ENCODE measurements around the gene RPL38.

Gene RPL38

DNA sequence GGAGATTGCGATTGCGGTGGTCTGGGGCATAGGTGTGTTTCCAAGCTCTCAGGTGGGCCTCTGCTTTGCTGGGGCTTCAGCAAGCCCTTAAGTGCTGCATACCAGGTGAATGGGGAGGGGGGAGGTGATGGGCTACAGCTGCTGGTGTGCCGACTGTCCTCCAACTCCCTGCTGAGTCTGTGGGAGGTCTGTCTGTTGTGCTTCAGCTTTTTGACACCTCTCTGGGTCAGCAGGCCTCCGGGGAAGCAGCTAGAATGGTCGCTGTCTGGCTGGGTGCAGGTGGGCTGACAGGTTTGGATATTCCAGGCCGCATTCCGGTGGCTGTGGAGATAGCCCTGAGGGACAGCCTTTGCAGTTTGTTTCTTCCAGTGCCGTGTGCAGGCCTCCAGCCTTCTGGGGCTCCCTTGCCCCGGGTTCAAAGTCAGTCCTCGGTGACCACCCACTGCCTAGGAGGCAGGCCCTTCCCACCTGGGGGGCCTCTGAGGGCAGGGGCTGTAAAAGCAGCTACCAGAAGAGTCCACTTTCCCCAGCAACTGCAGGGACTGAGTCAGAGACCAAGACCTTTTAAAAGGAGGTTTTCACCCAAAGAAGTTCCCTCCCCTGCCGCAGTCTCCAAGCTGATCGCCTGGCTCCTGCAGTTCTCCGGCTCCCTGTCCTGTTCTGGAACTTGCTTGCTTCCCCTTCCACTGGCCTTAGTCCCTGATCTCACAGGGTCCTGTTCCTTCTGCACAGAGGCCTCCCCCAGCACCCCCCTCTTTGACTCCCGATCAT is 7.8 kb downstream of the RPL38 start:
- DNase-seq = no peak

DNA sequence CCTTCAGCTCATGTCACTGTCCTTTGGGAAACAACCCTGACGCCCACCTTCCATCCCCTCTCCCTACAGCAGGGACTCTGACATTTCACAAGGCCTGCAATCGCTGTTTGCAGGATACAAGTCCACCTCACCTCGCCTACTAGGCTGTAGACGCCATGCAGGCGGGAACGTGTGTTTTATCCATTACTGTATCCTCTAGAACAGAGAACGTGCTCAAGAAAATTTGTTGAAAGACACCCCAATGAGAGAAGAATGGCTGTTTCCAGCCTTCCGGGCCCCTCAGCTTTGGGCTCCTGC is 8.4 kb downstream of the RPL38 start:
- no peak for DNase-seq

DNA sequence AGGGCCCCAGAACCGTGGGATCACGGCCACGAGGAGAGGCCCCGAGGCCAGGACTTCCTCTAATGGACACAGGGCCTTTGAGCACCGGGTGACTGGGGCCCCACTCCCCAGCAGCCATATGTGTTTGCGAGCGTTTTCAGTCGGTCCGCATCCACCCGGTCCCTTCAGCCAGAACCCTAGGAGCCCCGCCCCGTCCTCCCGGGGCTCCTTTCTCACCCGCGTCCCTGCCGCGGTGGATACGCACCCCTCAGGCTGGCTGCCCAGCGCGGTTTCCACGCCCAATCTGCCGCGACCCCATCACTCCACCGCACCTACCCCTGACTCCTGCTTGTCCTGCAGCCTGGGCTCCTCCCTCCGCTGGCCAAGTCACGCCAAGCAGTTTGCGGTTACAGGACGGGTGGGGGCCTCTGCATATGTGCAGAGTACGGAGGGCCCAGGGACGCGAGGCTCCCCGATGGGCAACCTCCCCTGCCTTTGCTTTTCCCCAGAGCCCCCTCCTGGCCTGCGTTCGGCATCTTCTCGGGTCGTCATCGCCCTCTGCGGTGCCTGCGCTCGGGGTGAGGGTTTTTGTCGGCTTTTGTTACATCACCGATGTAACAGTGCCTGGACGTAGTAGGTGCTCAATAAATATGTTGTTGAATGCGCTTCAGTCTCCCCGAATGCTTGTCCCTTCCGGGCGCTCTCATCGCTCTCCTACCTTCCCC is 8.9 kb downstream of the RPL38 start:
- no peak for DNase-seq

GRCh38 chr17:74212913-74213791 is 9.7 kb downstream of the RPL38 start, which contains the start of gene TTYH2:
TSS of gene TTYH2 (plus strand) at chr17:74213571. CDS start at chr17:74213588, 17 bp downstream.
- peak; percentile 80 for DNase-seq

- no peak for DNase-seq
Observed at GRCh38 chr17:74213861-74214391, 10.4 kb downstream of the RPL38 start.

DNA sequence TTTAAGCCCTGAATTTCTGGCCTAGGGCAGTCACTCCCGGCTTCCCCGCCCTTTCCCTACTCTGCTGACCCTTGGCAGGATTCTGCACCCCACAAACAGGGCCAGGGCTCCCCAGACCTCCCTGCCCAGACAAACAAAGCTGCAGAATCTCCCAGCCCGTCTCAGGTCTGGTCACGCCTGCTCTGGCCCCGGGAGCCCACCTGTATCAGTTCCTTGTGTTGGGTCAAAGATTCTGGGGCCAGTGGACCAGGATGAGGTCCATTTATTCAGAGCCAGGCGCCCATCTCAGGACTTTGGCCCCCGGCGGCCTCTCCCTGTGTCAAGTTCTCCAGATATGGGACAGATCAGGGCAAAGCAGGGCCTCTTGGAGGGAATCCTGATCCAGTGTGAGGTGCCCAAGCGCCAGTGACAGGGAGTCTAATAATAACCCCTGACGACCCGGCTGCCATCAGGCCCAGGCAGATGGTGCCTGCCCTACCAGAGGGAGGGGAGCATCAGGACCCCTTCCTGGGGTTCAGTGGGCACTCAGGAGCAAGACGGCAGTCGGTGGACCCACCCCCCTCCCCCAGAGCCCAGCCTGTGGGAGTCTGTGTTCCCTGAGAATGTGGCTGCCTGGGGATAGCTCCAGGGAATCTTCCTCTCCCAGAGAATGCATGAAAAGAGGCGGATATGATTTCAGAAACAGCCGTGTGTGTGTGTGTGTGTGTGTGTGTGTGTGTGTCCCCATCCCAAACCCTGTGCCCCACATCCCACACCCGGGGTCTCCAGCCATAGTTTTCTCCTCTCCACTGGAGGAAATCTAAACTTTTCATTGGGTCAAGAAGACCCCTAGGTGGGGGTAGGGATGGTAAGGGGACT is 11.2 kb downstream of the RPL38 start:
- DNase-seq = peak; percentile 73

DNA sequence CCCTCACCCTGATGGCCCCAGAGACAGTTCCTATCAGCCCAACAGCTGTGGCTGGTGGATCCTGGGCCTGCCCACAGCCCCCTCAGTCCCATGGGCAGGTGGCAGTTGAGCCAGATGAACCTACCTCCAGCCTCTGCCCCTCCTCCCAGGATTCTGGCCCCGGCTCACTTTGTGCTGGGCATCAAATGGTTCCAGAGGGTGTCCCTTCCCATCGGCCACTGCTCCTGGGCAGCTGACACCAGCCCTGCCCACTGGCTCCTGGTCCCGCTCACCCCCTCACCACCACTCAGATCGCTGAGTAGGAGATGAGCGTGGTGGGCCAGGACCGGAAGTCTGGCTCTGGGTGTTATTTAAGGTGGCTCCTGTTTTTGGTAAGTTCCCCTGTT is 11.9 kb downstream of the RPL38 start:
- no peak for DNase-seq

GRCh38 chr17:74216505-74216904 is 13.0 kb downstream of the RPL38 start:
- DNase-seq = no peak

DNA sequence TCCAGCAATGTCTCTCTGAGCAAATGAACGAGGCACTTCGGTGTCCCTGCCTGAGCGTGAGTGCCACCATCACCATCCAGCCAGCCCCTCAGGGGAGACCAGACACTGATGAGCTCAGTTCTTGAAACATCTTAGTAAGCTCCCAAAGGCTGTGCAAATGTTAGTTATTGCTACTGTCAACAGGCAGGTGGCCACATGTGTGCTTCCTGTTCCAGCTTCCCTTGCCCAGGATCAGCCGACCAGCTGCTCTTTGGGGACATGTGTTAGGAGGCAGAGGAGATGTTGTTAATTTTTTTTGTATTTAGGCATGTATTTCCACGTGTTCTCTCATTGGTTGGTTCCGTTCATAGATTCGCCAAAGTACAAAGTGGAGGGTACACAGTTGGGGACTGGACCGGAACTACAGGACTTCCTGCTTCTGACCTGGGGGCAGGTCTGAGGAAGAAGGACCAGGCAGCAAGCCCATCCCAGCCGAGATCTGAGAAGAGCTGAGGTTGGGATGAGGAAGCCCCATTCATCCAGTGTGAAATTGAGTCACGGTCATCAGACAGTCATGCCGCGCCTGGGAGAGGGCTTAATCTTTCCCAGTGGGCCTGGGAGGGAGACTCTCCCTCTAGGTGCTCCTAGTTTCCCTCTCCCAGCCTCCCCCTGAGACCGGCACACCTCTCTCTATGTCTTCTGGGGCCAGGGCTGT is 13.7 kb downstream of the RPL38 start:
- DNase-seq = peak; percentile 91

DNA sequence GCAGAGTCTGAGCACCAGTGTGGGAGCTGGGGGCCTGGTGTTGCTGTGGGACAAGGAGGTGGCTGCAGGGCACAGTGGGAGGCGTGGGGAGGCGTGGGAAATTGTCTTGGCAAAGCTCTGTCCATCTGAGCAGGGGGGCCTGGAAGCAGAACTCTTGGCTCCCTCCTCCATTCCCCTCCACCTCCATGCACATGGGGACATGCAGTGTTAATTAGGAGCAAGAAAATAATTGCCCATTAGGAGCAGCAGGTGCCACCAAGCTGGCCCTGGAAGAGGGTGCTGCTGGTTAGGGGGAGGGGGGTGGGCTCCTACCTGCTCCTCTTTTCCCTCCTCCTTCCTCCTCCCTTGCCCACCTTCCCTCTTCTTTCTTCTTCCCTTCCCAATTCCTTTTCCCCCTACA is 14.4 kb downstream of the RPL38 start:
- DNase-seq = no peak

GRCh38 chr17:74218436-74218835 is 15.0 kb downstream of the RPL38 start:
- DNase-seq = no peak

DNA sequence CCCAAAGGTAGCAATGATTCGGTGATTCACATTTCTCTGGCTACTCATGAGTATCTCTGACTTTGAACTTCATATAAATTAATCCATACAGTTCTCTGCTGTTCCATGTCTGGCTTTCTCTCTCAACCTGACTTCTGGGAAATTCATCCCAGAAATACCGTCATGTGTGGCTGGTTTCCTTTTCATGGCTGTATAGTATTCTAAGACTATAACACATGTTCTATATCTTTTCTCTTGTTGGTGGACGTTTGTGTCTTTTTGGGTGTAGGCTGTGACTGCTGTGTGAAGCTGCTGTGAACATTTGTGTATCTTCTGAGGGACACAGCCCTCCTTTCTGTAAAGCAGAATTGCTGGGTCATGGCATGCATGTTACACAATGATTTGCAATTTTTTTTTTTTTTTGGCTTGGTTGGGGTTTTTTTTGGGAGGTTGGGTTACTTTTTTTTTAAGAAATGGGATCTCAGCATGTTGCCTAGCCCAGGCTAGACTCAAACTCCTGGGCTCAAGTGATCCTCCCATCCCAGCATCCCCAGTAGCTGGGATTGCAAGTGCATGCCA is 16.2 kb downstream of the RPL38 start:
- DNase-seq = no peak

GRCh38 chr17:74220219-74220618 is 16.7 kb downstream of the RPL38 start:
- DNase-seq = no peak

- DNase-seq = peak; percentile 45
Observed at GRCh38 chr17:74220946-74221818, 17.7 kb downstream of the RPL38 start.

DNA sequence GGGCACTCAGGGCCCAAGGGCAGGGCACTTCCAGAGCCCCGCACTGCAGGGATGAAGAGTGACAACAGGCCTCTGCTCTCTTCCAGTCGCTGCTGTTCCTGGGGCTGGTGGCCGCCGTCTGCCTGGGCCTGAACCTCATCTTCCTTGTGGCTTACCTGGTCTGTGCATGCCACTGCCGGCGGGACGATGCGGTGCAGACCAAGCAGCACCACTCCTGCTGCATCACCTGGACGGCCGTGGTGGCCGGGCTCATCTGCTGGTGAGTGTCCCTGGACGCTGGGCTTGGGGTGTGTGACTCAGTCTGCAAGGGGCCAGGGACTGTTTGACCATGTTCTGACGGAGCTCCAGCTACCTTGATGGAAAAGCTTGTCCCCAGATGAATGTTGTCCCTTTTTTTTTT is 18.9 kb downstream of the RPL38 start:
- DNase-seq = no peak

DNA sequence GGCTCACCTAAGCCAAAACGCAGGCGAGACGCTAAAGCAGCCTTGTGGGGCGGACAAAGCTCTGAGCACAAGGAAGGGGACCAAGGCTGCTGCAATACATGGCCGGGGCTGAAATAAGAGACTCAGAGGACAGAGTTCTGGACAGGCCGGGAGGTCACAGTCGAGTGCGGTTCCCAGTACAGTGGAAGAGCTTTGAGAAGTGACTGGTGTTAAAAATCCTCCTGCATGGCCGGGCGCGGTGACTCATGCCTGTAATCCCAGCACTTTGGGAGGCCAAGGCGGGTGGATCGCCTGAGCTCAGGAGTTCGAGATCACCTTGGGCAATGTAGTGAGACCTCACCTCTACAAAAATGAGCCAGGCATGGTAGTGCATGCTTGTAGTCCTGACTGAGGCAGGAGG is 20.4 kb downstream of the RPL38 start:
- DNase-seq = no peak

- no peak for DNase-seq
Observed at GRCh38 chr17:74224959-74225725, 21.7 kb downstream of the RPL38 start.

GRCh38 chr17:74226252-74226651 is 22.8 kb downstream of the RPL38 start:
- DNase-seq = no peak

- no peak for DNase-seq
Observed at GRCh38 chr17:74227271-74228080, 24.0 kb downstream of the RPL38 start.
